ENCODE measurements around the gene TSPOAP1. TPM values are rescaled to one million over a fixed set of nuclear protein-coding genes. Genes with fewer than 3 reads are reported as not detected.

The TSPOAP1 gene
- total and polyA plus RNA-seq, 8 donors, result 6.5 to 68.8 (median 11.6) TPM; not detected in 1

DNA sequence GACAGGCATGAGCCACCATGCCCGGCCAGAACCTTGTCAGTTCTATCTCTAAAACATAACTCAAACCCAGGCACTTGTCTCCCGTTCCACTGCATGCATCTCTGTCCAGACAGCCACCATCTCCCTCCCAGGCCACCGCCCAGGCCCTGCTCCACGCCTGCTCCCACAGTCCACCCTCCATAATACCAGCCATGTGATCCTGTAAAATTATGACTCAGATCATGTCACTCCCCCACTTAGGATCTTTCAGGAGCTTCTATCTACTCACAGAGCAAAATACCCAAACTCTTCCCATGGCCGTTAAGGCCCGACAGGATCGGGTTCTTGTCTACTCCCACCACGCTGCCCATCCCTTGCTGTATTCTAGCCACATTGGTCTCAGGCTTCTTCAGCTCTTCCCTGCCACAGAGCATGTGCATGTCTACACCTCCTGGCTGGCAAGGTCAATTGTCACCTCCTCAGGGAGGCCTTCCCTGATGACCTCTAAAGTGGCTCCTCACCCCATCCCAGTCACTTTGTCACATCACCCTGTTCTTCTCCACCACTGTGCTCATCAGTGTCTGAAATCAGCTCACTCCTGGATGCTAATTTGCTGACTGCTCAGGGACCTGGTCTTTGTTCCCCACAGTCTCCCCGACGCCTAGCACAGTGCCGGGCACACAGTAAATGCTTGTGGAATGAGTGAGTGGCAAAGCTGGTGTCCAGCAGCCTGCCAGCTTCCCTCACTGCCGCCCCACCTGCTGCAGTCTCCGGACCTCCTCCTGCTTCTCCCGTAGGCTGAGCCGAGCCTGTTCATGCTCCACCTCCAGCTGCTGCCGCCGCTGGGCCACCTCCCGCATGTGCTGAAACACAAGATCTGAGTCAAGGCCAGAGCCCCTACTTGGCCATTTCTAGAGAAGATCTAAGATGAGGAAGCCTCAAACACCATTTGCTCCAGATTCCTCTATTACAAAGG, 6.7 kb downstream of the TSPOAP1 start:
- intact Hi-C loops (cut with DNase I; ENCODE audit: low total_unique reads), result no loop called here
- WGBS, 5 donors, result 92 to 96% (median 93%) methylated on average over 18 of the region's 18 CpGs
- peaks cover 5 to 43% (median 12%) of the 10 kb centered on the region in 4 donors for H3K36me3 ChIP-seq
- TF ChIP-seq EP300 (IDR thresholded peaks at IDR 0.05), result no peak
- TF ChIP-seq POLR2AphosphoS5 (IDR thresholded peaks at IDR 0.05), result no peak
- TF ChIP-seq, protein P1, sequence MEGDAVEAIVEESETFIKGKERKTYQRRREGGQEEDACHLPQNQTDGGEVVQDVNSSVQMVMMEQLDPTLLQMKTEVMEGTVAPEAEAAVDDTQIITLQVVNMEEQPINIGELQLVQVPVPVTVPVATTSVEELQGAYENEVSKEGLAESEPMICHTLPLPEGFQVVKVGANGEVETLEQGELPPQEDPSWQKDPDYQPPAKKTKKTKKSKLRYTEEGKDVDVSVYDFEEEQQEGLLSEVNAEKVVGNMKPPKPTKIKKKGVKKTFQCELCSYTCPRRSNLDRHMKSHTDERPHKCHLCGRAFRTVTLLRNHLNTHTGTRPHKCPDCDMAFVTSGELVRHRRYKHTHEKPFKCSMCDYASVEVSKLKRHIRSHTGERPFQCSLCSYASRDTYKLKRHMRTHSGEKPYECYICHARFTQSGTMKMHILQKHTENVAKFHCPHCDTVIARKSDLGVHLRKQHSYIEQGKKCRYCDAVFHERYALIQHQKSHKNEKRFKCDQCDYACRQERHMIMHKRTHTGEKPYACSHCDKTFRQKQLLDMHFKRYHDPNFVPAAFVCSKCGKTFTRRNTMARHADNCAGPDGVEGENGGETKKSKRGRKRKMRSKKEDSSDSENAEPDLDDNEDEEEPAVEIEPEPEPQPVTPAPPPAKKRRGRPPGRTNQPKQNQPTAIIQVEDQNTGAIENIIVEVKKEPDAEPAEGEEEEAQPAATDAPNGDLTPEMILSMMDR (IDR thresholded peaks at IDR 0.05), result no peak
- TF ChIP-seq POLR2A (IDR thresholded peaks at IDR 0.05), result no peak
- peaks cover 13 to 30% (median 24%) of the 10 kb centered on the region in 4 donors for H3K4me1 ChIP-seq
- DNase-seq, result no peak
- peaks cover 0 to 9% (median 0%) of the 10 kb centered on the region in 3 donors for H3K27me3 ChIP-seq
- no peaks in the 10 kb centered on the region for H3K9me3 ChIP-seq
- H3K27ac ChIP-seq, result no peak overlapping the region
- H3K4me3 ChIP-seq, result no peak overlapping the region

DNA sequence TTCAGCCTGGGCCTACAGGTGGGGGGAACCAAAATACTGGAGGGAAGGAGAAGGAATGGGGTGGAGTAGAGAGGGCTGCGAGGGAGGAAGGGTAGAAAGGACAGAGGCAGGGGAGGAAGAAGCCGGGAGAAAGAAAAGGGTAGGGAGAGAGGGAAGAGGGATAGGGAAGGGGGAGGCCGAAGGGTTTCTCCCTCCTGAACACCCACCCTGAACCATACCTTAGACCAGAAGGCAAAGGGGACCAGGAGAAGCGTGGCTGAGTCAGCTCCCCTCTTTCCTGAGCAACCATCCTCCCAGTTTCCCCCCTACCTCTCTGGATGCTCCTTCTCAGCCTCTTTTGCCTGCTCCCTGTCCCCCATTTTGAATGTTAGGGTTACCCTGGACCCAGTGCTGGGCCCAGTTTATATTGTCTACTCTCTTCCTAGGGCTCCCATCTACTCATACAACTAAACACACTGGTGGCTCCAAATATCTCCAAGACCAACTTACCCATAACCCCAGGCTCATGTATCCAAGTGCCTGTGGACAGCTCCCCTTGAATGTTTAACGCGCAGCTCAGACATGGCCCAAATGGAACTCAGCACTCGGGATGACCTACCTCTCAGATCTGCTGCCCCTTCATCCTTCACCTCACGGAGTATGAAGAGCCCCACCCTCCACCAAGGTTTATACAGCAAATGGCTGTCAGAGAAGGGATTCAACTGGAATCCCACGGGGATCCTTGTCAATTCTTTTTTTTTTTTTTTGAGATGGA, 7.8 kb downstream of the TSPOAP1 start:
- no peak for DNase-seq
- 89 to 93% (median 93%) methylated on average over 8 to 9 of the region's 9 CpGs for WGBS, 5 donors
- intact Hi-C loops (cut with DNase I; ENCODE audit: low total_unique reads), result no loop called here
- TF ChIP-seq EP300 (IDR thresholded peaks at IDR 0.05) (no peak), POLR2AphosphoS5 (IDR thresholded peaks at IDR 0.05) (no peak), POLR2A (IDR thresholded peaks at IDR 0.05) (no peak)
- TF ChIP-seq, protein P1 (IDR thresholded peaks at IDR 0.05), result no peak
- H3K9me3 ChIP-seq, result no peaks in the 10 kb centered on the region
- peaks cover 13 to 30% (median 22%) of the 10 kb centered on the region in 4 donors for H3K4me1 ChIP-seq
- H3K27ac ChIP-seq, result no peak overlapping the region
- H3K4me3 ChIP-seq, result no peak overlapping the region
- peaks cover 5 to 52% (median 12%) of the 10 kb centered on the region in 4 donors for H3K36me3 ChIP-seq
- H3K27me3 ChIP-seq, result peaks cover 0 to 9% (median 0%) of the 10 kb centered on the region in 3 donors

DNA sequence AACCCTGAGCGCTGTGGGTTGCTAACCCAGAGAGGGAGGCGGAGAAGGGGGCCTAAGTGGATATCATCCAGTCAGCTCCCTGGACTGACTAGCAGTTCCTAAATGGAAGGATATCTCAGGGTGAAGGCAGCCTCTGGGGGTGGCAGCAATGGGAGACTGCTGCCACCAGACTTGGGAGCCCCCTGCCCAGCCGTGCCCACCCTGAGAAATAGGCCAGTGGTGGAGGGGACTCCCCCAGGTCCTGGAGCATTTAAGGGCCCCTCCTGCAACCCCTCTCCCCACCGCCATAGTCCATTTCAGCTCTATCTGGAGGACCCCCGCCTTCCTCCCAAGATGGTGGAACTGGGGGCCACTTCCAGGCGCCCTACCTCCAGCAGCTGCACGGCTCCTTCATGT, 8.4 kb downstream of the TSPOAP1 start:
- intact Hi-C loops (cut with DNase I; ENCODE audit: low total_unique reads), result no loop called here
- Histone ChIP-seq H3K27ac (no peak overlapping the region), H3K36me3 (peaks cover 5 to 58% (median 12%) of the 10 kb centered on the region in 4 donors), H3K4me1 (peaks cover 11 to 26% (median 17%) of the 10 kb centered on the region in 4 donors), H3K4me3 (no peak overlapping the region), H3K27me3 (peaks cover 0 to 9% (median 0%) of the 10 kb centered on the region in 3 donors), H3K9me3 (no peaks in the 10 kb centered on the region)
- DNase-seq, result no peak
- 91 to 98% (median 97%) methylated on average over 7 of the region's 7 CpGs for WGBS, 5 donors
- TF ChIP-seq POLR2AphosphoS5 (IDR thresholded peaks at IDR 0.05), result no peak
- no peak for TF ChIP-seq POLR2A (IDR thresholded peaks at IDR 0.05)
- TF ChIP-seq EP300 (IDR thresholded peaks at IDR 0.05), result no peak
- TF ChIP-seq, protein P1 (IDR thresholded peaks at IDR 0.05), result no peak
